GM23248 (cell line): ENCODE measurements around the gene FGA. TPM values are rescaled to one million over a fixed set of nuclear protein-coding genes. Genes with fewer than 3 reads are reported as not detected.
"Not testable (repeated sequence)": the region's sequence is repeated elsewhere in the genome, so short reads cannot be mapped to it uniquely, and the experiment has no call there.

Experiments
- DNase-seq: peaks from one replicate; pipeline ENCODE4 v3.0.0-alpha.2; 2015
- H2AFZ ChIP-seq: fragments of 200-600 bp; sonication (generic); 2 replicates; pipeline ENCODE4 v1.6.1; 2016; ENCODE audit warnings: antibody characterized with exemption
- H3F3A ChIP-seq: fragments of 200-600 bp; sonication (generic); 2 replicates; pipeline ENCODE4 v1.6.1; 2016; ENCODE audit warnings: mild to moderate bottlenecking, antibody characterized with exemption, mixed run types; ENCODE audit not compliant: insufficient read depth
- H3K27ac ChIP-seq: fragments of 200-600 bp; sonication (generic); 2 replicates; pipeline ENCODE4 v1.5.1; 2016; ENCODE audit warnings: mild to moderate bottlenecking
- H3K27me3 ChIP-seq: fragments of 200-600 bp; sonication (generic); replicated peaks from 2 replicates; pipeline ENCODE4 v1.6.1; 2016; ENCODE audit warnings: mild to moderate bottlenecking; ENCODE audit not compliant: insufficient read depth
- H3K36me3 ChIP-seq: fragments of 200-600 bp; sonication (generic); 2 replicates; pipeline ENCODE4 v1.6.1; 2016; ENCODE audit warnings: low read depth, mild to moderate bottlenecking
- H3K4me1 ChIP-seq: fragments of 200-600 bp; sonication (generic); 2 replicates; pipeline ENCODE4 v1.6.1; 2016; ENCODE audit warnings: mild to moderate bottlenecking; ENCODE audit not compliant: insufficient read depth
- H3K4me2 ChIP-seq: fragments of 200-600 bp; sonication (generic); one replicate; pipeline ENCODE4 v1.6.1; 2016; ENCODE audit warnings: mild to moderate bottlenecking; ENCODE audit not compliant: unreplicated experiment
- H3K4me3 ChIP-seq: fragments of 200-600 bp; sonication (generic); 2 replicates; pipeline ENCODE4 v1.5.1; 2016; ENCODE audit warnings: mild to moderate bottlenecking
- H3K79me2 ChIP-seq: fragments of 200-600 bp; sonication (generic); 2 replicates; pipeline ENCODE4 v1.6.1; 2016; ENCODE audit warnings: mild to moderate bottlenecking; ENCODE audit not compliant: insufficient read depth
- H3K9ac ChIP-seq: fragments of 200-600 bp; sonication (generic); 2 replicates; pipeline ENCODE4 v1.6.1; 2016; ENCODE audit warnings: mild to moderate bottlenecking
- H3K9me2 ChIP-seq: fragments of 200-600 bp; sonication (generic); 2 replicates; pipeline ENCODE4 v1.6.1; 2016; ENCODE audit warnings: mixed run types, mild to moderate bottlenecking, moderate library complexity; ENCODE audit not compliant: insufficient read depth
- H3K9me3 ChIP-seq: fragments of 200-600 bp; sonication (generic); one replicate; pipeline ENCODE4 v1.6.1; 2017; ENCODE audit warnings: low read depth
- H4K20me1 ChIP-seq: fragments of 200-600 bp; sonication (generic); 2 replicates; pipeline ENCODE4 v1.6.0; 2016; ENCODE audit not compliant: insufficient read depth
- EZH2 ChIP-seq: fragments of 200-600 bp; sonication (generic); IDR thresholded peaks from 2 replicates; pipeline ENCODE4 v1.6.1; 2018; ENCODE audit warnings: antibody characterized with exemption, mild to moderate bottlenecking; ENCODE audit not compliant: insufficient read depth, poor library complexity, severe bottlenecking
- EZH2phosphoT487 ChIP-seq: fragments of 200-600 bp; sonication (generic); IDR thresholded peaks from 2 replicates; pipeline ENCODE4 v1.6.1; 2018; ENCODE audit warnings: antibody characterized with exemption, moderate library complexity, mild to moderate bottlenecking, low read depth; ENCODE audit not compliant: insufficient read depth
- WGBS, 2 experiments: methylation state at CpG; one replicate each; pipeline ENCODE4 v1.1.6; 2015 to 2017; ENCODE audit warnings: low lambda C conversion rate in 2 of 2, low coverage in 1 of 2; ENCODE audit errors: missing lambda C conversion rate in 2 of 2; 5-methylcytosine and 5-hydroxymethylcytosine counted together
- in situ Hi-C: fragments of 300-500 bp; cut with MboI; formaldehyde crosslinking; loops from 2 replicates; pipeline ENCODE4 v1.15.0; 2020
- polyA plus RNA-seq: library from polyadenylated mRNA; unstranded; fragments of >200 nt; fragmentation: Nextera tagmentation; extraction: Ambion mirVana; gene quantifications from 2 replicates; pipeline ENCODE4 v1.2.1, GENCODE V29; 2016
- total RNA-seq: library from RNA; depleted of rRNA; stranded (reverse); fragments of >200 nt; shearing (Covaris generic); gene quantifications from 2 replicates; pipeline ENCODE4 v1.2.3, GENCODE V29; 2014

FGA gene
- total and polyA plus RNA-seq, 2 experiments from 2014 or later, result not detected

DNA sequence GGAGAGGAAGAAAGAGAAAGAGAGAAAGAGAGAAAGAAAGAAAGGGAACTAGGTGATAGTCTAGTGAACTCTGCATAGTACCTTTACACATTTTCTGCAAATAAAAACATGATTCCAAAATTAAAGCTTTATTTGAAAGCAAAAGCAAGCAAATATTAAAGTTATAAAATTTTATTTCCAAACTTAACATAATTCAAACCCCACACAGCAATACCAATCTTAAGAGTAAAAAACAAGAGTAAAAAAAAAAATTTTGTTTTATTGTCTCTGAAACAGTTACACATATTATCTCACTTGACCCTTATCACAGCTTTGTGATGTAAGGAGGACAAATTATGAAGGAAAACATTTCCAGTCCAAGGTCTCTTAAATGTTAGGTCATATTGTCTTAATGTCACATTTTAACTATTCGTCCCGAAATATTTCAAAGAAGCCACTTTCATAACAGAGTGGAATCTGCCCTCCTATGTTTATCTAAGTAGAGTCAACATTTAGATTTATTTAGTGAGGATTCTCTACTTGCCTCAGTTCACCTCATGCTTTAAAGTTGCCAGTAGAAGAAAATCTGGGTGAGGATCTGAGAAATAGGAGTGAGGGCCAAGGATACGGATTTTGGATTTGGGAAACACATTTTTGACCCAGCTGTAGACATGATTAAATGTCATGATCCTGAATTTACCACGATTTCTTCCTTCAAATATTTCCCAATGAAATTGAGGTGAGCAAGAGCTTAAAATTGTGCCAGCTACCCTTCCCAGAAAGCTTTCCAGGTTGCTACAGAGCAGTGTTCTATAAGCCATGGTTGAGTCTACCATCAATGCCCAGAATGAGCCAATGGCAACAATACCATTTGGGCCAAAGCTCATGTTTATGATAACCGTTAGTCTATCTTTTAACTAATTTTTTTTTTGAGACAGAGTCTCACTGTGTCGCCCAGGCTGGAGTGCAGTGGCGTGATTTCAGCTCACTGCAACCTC lies 7.5 kb upstream of the FGA start:
- H3K9me3 ChIP-seq, result no peaks in the 10 kb centered on the region
- no peak overlapping the region for H3K27ac ChIP-seq
- H3K9ac ChIP-seq, result no peak overlapping the region
- H3K36me3 ChIP-seq, result no peaks in the 10 kb centered on the region
- H3K4me1 ChIP-seq, result no peaks in the 10 kb centered on the region
- no peak overlapping the region for H3K4me3 ChIP-seq
- no peak overlapping the region for H3K4me2 ChIP-seq
- 33 to 35% methylated on average over 7 of the region's 7 CpGs for WGBS, 2 experiments
- no peak for TF ChIP-seq EZH2phosphoT487
- in situ Hi-C loops, result no loop called here
- H4K20me1 ChIP-seq, result no peaks in the 10 kb centered on the region
- no peak for DNase-seq
- 0 out of 2 replicates have a peak, but pooled peaks cover 7% of the 10 kb centered on the region for H3K27me3 ChIP-seq
- H3K79me2 ChIP-seq, result no peaks in the 10 kb centered on the region
- H3F3A ChIP-seq, result no peaks in the 10 kb centered on the region
- H2AFZ ChIP-seq, result no peak overlapping the region
- H3K9me2 ChIP-seq, result 0 out of 2 replicates have a peak, but pooled peaks cover 2% of the 10 kb centered on the region

GRCh38 chr4:154597281-154597680 lies 6.7 kb upstream of the FGA start:
- in situ Hi-C loops, H2AFZ ChIP-seq, H3F3A ChIP-seq, H3K4me2 ChIP-seq, H3K4me1 ChIP-seq, DNase-seq, H3K27ac ChIP-seq, H3K9ac ChIP-seq, H4K20me1 ChIP-seq, H3K9me3 ChIP-seq, H3K79me2 ChIP-seq, H3K36me3 ChIP-seq, H3K27me3 ChIP-seq, H3K9me2 ChIP-seq, H3K4me3 ChIP-seq: not testable (repeated sequence)
- WGBS, 2 experiments, result 54 to 64% methylated on average over 10 of the region's 11 CpGs

DNA sequence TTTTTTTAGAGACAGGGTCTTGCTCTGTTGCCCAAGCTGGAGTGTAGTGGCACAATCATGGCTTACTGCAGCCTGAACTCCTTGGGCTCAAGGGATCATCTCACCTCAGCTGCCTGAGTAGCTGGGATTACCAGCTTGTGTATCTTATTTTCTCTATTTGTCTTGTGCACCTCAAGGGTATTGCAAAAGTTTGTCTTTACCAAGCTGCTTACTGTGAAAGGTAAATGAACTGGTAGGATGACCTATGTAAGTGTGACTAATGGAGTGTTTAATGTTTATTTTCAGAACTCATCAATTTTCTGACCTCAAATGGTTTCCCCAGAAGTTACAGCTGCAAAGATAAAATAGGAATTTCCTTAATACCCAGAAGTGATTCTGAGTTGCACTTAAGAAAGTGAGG lies 5.3 kb upstream of the FGA start:
- Histone ChIP-seq H3K4me3 (no peak overlapping the region), H3K4me2 (no peak overlapping the region), H3K9me3 (no peaks in the 10 kb centered on the region), H2AFZ (no peak overlapping the region), H3K9ac (no peak overlapping the region), H3K79me2 (no peaks in the 10 kb centered on the region), H3K27me3 (peaks cover 7% of the 10 kb centered on the region; the same call in 1 of the 2 replicates), H3K4me1 (no peaks in the 10 kb centered on the region), H3K9me2 (0 out of 2 replicates have a peak, but pooled peaks cover 2% of the 10 kb centered on the region), H4K20me1 (no peaks in the 10 kb centered on the region), H3K36me3 (no peaks in the 10 kb centered on the region), H3F3A (no peaks in the 10 kb centered on the region), H3K27ac (no peak overlapping the region)
- in situ Hi-C loops, result no loop called here
- TF ChIP-seq EZH2phosphoT487 (no peak), EZH2 (no peak)
- no peak for DNase-seq

- H2AFZ ChIP-seq, H3K4me1 ChIP-seq, H3K79me2 ChIP-seq, in situ Hi-C loops, H3K9me2 ChIP-seq, H3F3A ChIP-seq, H3K9me3 ChIP-seq, H3K4me2 ChIP-seq, H3K36me3 ChIP-seq, H3K9ac ChIP-seq, H3K4me3 ChIP-seq, H3K27ac ChIP-seq, H4K20me1 ChIP-seq, DNase-seq: not testable (repeated sequence)
- H3K27me3 ChIP-seq, result peaks cover 17% of the 10 kb centered on the region
- WGBS, 2 experiments, result 39 to 45% methylated on average over 3 of the region's 3 CpGs
Measured at GRCh38 chr4:154594343-154594742, 3.8 kb upstream of the FGA start.

GRCh38 chr4:154593868-154594267 lies 3.3 kb upstream of the FGA start:
- Histone ChIP-seq H3K9ac (no peak overlapping the region), H2AFZ (no peak overlapping the region), H3K4me3 (no peak overlapping the region), H3K27me3 (peaks cover 22% of the 10 kb centered on the region), H3K9me3 (no peaks in the 10 kb centered on the region), H3K4me2 (no peak overlapping the region), H3K36me3 (no peaks in the 10 kb centered on the region), H3K27ac (no peak overlapping the region), H3K79me2 (no peaks in the 10 kb centered on the region), H3K9me2 (0 out of 2 replicates have a peak, but pooled peaks cover 2% of the 10 kb centered on the region), H3K4me1 (no peaks in the 10 kb centered on the region), H3F3A (no peaks in the 10 kb centered on the region), H4K20me1 (no peaks in the 10 kb centered on the region)
- TF ChIP-seq EZH2phosphoT487, result no peak
- TF ChIP-seq EZH2, result no peak
- in situ Hi-C loops, result no loop called here
- WGBS, 2 experiments, result 26 to 31% methylated on average over 2 of the region's 2 CpGs
- no peak for DNase-seq
